ENCODE data around the gene KIF1B. TPM values are rescaled to one million over a fixed set of nuclear protein-coding genes. Genes with fewer than 3 reads are reported as not detected.
A peak's percentile ranks its signal among the peaks of the same experiment; 100 is the strongest.

KIF1B gene
- total and polyA plus RNA-seq, 9 of the 15 experiments (the other 6 are each of a cell fraction or from before 2014, with no cell fraction given), result 2.8 to 19.8 (median 11.9) TPM

- TF ChIP-seq ZNF384 (IDR thresholded peaks at IDR 0.05; ENCODE audit: low read depth, low read length), result 0 out of 2 replicates have a peak, but pooled peaks have one; percentile 43
- no peak for TF ChIP-seq KAT2B (IDR thresholded peaks at IDR 0.05; ENCODE audit: low read depth, low read length)
- TF ChIP-seq PHTF2 (CRISPR knock-in tag; IDR thresholded peaks at IDR 0.05), result no peak
- no peak for TF ChIP-seq BCOR (IDR thresholded peaks at IDR 0.05)
- TF ChIP-seq SIX5 (IDR thresholded peaks at IDR 0.05; ENCODE audit: borderline replicate concordance in 1 of 2, insufficient read depth in 1 of 2, low read depth in 1 of 2, low read length in 2 of 2), result no peak
- no peak for TF ChIP-seq ESRRB (CRISPR knock-in tag; IDR thresholded peaks at IDR 0.05; ENCODE audit: borderline replicate concordance)
- no peak for TF ChIP-seq DDX20 (tag; IDR thresholded peaks at IDR 0.05; ENCODE audit: low read depth)
- no peak for TF ChIP-seq MTF1 (CRISPR knock-in tag; IDR thresholded peaks at IDR 0.05; ENCODE audit: borderline replicate concordance)
- TF ChIP-seq SNIP1 (IDR thresholded peaks at IDR 0.05; ENCODE audit: low read depth), result no peak
- no peak for TF ChIP-seq BRCA1 (IDR thresholded peaks at IDR 0.05)
- TF ChIP-seq BRCA1 (CRISPR knock-in tag; IDR thresholded peaks at IDR 0.05), result no peak
- TF ChIP-seq ZNF518B (CRISPR knock-in tag; IDR thresholded peaks at IDR 0.05), result no peak
- TF ChIP-seq E4F1 (CRISPR knock-in tag; IDR thresholded peaks at IDR 0.05; ENCODE audit: borderline replicate concordance), result no peak
- peak; percentile 99 for TF ChIP-seq SAP30 (IDR thresholded peaks at IDR 0.05; ENCODE audit: borderline replicate concordance, insufficient read depth, low read depth, low read length, poor library complexity, severe bottlenecking)
- TF ChIP-seq ZNF444 (CRISPR knock-in tag; IDR thresholded peaks at IDR 0.05), result no peak
- TF ChIP-seq PHB2 (IDR thresholded peaks at IDR 0.05; ENCODE audit: low read depth), result no peak
- TF ChIP-seq NR2F6 (CRISPR knock-in tag; IDR thresholded peaks at IDR 0.05), result no peak
- peak; percentile 81 for TF ChIP-seq GMEB1 (CRISPR knock-in tag; IDR thresholded peaks at IDR 0.05)
- TF ChIP-seq MTA1 (IDR thresholded peaks at IDR 0.05; ENCODE audit: borderline replicate concordance), result no peak
- TF ChIP-seq PPARD (CRISPR knock-in tag; IDR thresholded peaks at IDR 0.05), result no peak
- no peak; the same call in 1 of the 2 replicates for TF ChIP-seq FOXJ3 (CRISPR knock-in tag; IDR thresholded peaks at IDR 0.05)
Measured at GRCh38 chr1:10430216-10431069, 220.1 kb downstream of the KIF1B start, which contains the start of gene CENPS (continued).
